GM19193 (cell line): Measurements from ENCODE around the gene SOWAHA.

ENCODE experiments used
- POLR2A ChIP-seq: IDR thresholded peaks from 4 replicates; pipeline ENCODE4 v1.6.1; 2011; ENCODE audit not compliant: insufficient read depth, insufficient read length; ENCODE audit errors: extremely low read depth

Gene SOWAHA

DNA sequence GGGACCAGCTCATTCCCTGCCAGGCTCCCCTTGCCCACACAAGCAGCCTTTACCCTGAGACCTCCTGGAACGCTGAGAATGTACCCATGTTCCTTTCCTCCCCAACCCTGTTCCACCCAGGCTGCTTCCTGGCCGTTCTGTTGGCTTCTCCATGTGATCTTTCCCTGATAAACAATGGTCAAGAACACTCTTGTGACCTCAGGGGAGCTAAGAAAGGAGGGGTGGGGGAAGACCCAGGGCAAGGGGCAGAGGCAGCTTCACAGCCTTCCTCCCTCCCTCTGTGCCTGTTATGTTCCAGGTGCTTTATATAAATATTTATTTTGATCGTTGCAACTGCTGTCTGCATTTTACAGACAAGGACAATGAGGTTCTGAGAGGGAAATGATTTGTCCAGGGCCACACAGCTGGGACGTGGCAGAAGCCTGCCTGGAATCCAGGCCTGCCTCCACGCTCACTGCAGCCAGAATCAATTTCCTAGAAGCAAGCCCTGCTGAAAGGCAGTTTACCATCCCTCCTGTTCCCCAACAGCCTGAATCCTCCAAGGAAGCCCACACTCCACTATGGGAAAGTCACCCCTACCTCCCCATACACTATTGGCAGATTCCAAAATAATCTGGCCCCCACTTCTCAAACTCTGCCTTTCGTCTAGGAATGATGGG is 13.5 kb downstream of the SOWAHA start:
- TF ChIP-seq POLR2A = no peak

DNA sequence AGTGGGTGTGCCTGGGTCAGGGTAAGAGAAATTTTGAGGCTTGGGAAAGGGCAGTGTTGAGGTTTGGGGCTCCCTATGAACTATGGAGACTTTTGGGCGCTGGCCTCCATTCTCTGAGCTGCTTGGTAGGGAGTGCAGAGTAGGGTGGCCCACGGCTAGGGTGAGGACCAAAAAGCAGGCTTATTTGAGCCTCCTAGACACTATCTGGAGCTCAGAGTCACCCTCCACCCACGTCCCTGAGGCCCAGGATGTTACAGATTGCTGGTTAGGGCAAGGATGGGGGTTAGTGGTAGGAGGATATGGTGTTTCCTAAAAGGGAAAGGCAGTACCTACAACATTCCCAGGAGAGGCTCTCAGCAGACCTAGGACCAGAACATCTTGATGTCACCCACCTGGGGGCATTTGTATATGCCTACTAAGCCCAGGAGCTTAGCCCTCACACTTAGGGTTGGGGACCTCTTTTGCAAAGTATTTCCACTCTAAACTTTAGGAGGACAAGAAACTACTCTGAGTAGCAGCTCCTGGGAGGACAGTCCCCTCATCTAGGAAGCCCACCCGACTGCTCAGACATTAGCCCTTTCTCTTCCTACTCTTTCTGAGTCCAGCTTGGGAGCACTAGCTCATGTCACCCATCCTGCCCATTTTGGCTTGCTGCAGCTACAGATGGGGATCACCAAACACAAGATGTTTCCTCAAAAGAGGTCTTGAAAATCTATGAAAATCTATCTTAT is 15.0 kb downstream of the SOWAHA start:
- no peak for TF ChIP-seq POLR2A

DNA sequence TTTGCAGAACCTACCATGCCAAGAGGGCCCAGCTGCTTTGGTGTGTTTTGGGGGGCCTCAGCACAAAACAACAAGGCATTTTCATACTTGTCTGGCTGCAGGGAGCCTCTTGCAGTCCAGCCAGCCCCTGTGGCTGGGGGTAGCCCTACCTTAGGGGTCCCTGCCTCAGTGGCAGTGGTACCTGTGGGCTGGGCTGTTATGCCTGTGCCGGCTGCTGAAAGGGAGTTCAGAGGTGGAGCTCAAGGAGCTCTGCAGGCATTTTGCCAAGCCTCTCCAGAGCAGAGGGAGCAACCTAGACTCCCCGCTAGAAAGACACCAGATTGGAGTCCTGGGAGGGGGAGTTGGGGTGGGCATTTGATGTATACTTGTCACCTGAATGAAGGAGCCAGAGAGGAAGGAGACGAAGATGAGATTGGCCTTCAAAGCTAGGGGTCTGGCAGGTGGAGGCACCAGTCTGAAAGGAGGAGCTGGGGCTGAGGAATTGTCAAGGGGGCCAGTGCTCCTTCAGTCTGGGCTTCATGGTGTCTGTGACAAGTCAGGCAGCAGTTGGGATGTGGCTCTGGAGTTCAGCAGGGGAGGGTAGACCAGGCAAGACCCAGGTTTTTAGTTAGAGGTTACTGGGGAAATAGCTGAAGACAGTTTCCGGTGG is 15.9 kb downstream of the SOWAHA start:
- no peak for TF ChIP-seq POLR2A

DNA sequence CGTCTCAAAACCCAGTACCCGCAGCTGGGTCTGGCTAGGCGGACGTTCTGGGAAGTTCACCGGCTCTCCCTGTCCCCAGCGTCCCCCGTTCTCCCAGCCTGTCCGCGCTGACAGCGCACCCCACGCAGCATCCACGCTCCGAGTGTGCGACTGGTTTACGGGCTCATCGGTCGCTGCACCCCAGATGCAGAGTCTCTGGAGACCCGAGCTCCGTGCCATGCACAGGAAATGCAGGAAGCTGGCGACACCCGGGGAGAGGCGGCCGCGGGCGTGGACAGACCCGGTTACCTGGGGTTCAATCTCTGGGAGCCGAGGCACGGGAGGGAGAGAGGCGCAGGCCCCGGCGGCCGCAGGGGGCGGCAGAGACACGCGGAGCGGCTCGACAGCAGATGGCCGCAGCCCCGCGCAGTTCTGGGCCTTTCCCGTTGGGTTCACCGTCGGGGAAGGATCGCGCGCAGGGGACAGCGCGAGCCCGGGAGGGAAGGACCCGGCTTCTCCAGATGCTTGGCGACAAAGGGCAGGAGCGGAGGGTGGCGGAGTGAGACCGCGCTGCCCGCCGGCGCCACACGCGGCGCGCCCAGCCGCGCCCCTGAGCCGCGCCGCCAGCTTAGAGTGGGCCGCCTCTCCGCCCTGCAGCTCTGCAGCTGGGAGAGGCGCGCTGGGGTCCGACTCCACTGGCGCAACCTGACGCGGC is 16.8 kb downstream of the SOWAHA start:
- peak; percentile 20 for TF ChIP-seq POLR2A

DNA sequence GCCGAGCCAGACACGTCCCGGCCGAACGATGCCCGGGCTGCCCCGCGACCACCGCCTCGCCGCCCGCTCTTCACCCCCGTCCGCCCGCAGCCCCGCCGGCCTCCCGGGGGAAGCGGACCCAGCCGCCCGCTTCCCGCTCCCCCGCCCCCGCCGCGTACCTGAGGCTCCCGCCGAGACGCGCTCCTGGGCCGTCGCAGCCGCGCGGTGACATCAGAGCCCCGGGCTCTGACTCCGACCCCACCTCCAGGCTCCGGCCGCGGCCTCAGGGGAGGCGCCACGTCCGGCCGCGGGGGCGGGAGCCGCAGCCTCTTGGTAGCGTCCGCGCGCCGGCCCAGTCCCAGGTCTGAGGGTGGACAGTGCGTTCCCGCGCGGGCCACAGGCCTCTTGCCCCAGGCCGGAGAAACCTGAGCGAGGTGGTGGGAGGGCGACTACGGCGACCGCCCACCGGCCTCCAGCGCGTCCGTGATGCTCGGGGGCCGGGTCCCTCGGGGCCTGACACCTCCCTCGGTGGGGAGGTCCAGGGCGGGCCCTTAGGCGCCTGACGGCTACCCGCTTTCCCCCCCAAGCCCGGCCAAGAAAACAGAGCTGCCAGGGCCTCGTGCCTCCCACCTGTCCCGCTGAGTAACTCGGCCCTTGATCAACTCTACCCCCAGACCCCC is 17.5 kb downstream of the SOWAHA start, which contains the start of gene SHROOM1:
Gene SHROOM1, minus strand, starts transcription at position 212 of the 659 bp plus-strand sequence. CDS start 4,507 bp downstream, outside the sequence.
- TF ChIP-seq POLR2A = peak; percentile 39

DNA sequence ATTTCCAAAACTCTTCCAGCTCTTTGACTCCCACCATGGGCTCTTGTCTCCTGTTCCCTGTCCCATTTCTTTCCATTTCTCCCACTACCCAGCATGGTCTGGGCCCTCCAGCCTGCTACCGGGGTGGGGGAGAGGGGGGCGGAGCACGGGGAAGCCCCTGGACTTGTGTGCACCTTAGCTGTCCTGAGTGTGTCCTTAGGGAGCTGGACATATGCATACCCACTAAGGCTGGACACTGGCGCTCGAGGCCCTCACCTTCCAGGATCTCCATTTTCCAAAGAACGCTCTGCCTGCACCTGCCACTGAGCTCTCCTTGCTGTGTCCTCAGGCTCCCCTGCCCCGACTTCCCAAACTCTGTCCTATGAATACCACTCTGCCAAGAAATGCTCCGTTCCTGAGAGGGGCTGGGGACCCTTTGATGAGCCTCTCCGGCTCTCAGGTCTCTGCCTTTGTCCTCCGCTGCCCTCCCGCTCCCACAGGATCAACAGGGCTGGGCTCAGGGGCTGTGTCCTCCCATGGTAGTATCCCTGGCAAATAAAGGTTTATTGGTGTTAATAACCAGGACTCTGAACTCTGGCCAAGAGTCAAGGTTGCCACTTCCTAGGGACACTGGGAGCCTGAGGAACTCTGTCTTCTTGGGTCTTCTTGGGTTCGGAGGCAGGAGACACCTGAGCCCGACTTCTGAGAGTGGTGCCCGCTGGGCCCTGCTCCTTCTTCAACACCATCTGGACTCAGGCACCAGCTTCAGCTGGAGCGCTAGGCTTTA is 18.2 kb downstream of the SOWAHA start:
- TF ChIP-seq POLR2A = no peak

DNA sequence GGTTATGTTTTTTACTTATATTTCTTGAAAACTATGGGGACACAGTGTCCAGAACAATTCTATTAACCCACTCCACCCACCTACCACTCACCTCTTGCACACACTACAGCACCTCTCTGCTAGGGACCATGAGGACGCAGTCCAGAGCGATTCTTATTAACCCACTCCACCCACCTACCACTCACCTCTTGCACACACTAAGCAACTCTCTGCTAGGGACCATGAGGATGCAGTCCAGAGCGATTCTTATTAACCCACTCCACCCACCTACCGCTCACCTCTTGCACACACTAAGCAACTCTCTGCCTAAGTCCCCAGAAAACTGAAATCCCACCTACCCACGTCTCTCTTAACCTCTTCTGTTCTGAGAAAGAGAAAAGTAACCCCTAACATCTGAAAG is 19.5 kb downstream of the SOWAHA start:
- TF ChIP-seq POLR2A = no peak

DNA sequence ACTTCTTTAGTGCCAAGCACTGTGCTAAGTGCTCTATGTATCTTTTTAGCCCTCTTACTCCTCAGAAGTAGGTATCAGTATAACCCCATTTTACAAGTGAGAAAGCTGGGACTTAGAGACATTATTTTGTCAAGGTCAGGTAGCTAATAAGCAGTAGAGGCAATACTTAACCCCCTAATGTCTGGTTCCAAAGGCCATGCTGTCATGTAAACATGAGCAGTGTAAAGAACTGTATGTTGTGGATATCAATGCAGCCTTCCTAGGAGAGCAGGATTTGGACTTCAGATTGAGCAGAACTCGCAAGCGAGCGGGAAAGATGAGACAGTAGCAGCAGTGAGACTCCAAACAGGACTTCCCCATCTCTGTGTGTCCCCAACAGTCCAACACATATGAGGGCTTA is 21.0 kb downstream of the SOWAHA start:
- TF ChIP-seq POLR2A = no peak

DNA sequence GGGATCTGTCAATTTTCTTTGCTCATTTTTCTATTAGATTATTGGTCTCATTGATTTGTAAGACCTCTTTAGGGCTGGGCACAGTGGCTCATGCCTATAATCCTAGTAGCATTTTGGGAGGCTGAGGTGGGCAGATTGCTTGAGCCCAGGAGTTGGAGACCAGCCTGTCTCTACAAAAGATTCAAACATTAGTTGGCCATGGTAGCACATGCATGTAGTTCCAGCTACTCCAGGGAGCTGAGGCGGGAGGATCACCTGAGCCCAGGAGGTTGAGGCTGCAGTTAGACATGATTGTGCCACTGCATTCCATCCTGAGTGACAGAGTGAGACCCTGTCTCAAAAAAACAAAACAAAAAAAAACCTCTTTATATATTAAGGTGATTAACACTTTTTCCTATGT is 23.8 kb downstream of the SOWAHA start:
- no peak for TF ChIP-seq POLR2A

DNA sequence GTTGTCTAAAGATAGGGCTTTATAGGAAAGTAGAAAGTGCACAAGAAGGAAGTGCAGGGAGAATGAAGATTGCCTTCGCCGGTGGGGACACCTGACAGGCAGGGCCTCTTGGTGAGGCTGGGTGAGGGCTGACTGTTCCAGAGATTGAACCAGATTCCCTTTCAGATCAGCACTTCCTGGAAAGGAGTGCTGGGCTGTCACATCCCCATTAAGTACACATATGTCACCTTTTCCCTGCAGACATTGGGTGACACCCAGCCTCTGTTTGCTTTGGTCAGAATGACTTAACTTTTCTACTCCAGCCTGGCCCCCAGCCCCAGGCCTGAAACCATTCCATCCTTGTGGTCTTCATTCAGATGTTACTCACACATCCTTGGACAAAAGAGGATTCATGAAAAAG is 24.8 kb downstream of the SOWAHA start:
- TF ChIP-seq POLR2A = no peak

DNA sequence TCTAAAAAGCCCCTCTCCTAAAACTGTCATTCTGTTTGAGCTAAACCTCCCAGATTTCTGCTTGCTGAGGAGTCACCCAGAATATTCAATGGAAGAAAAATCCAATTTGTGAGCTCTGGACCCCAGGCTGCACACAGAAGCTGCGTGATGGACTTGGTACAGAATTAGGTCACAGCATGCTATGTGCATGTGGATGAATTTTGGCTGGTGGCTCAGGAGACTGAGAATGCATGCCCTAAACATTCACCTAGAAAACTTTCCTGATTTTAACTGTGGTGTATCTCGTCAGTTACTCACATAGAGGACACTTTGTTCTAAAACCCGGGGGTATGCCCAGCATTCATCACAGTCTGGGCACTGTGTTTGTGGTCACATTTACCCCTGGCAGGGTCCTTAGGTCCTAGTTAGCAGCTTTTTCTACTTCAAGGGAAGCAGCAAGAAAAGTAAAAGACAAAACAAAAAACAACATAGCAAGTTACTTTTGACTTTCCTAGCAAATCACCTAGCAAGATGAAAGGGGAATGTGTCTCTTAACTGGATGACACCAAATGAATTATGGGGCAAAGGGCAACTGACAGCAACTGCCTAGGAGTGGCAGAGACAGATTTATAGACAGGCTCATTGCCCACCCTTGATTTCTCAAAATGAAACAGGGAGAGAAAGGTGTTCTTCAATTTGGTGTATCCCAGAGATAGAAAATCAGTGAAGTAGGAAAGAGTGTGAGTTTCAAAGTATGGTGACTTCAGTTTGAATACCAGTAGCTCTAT is 25.6 kb downstream of the SOWAHA start:
- no peak for TF ChIP-seq POLR2A

DNA sequence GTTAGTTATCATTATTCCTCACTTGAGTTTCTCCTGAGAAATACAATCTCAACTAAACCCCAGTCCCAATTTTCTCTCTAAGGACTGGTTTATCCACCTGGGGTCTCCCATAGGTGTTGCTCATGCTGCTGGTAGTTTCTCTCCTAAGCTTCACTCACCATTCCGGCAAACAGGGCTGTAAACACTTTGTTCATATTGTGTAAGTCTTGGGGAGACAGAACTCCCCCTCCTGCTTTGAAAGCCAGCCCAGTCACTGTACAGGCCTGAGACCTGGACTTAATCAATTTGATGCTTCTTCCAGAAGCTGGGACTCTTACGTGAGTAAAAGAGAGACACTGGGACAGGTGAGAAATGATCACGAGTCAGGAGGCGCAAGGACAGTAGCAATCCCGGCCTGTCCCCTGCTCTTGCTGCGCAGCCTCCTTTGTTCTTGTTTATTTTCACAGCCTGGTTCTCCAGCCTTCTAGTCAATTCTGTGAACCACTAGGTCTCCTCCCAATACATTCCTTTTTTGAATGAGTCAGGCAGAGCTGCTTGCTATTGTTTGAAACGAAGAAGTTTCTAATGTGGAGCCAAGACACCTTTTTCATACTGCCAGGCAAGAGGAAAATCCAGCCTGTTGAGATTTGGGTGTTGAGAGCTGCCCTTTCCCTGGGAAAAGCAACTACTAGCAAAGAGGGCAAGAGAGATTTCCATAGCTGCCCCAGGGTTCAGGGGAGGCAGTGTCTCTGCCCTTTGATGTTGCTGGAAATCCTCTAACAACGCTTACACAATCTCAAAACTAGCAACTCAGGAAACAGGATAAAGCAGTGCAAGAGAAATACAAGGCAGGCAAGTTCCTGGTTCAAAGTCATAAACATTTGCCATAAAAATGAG is 26.6 kb downstream of the SOWAHA start:
- no peak for TF ChIP-seq POLR2A
